ENCODE results near the gene ANKS3.

The ANKS3 gene

GRCh38 chr16:4692460-4693295 lies 41.4 kb downstream of the ANKS3 start:
- FAIRE-seq (no peak), DNase-seq (ENCODE audit: insufficient read length) (no peak)
- no peak for TF ChIP-seq TAF1 (IDR thresholded peaks at IDR 0.05; ENCODE audit: borderline replicate concordance, low read depth, low read length)
- no peak for TF ChIP-seq POLR2A (IDR thresholded peaks at IDR 0.05; ENCODE audit: low read depth, low read length)
- TF ChIP-seq POLR2AphosphoS5 (IDR thresholded peaks at IDR 0.05; ENCODE audit: low read depth, low read length), result no peak; the same call in 1 of the 2 replicates

DNA sequence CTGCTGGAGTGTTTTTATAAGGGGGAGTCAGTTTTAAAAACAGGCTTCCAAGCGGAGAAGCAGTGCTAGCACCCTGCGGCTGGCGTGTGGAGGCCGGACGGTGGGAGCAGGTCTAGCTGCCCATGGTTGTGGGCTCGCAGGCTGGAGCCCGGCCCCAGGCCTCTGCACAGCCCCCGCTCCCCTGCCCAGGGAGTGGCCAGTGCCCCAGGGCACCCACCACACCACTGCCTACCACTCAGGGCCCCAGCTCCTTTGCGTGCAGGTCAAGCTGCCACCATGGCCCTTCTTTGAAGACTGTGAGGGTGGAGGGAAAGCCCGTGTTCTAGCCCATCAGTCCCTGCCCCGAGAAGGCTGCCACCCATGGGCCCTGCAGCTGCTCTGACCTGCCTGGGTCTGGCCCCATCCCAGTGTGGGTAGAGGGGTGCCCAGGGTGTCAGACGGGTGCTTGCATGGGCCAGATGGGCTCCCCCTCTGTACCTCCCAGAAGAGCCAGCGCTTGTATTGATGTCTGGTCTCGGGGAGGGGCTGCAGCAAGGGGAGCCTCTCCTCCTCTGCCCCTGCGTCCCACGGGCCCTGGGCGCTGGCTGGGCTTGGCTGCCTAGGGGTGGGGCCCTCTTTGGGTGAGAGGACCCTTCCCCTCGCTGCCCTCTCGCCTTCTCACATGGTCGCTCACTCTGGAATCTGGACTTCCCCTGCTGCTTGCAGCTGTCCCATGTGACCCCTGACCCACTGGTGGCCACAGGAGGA lies 42.2 kb downstream of the ANKS3 start:
- FAIRE-seq (no peak), DNase-seq (ENCODE audit: insufficient read length) (no peak)
- no peak for TF ChIP-seq POLR2A (IDR thresholded peaks at IDR 0.05; ENCODE audit: low read depth, low read length)
- TF ChIP-seq POLR2AphosphoS5 (IDR thresholded peaks at IDR 0.05; ENCODE audit: low read depth, low read length), result no peak
- TF ChIP-seq TAF1 (IDR thresholded peaks at IDR 0.05; ENCODE audit: borderline replicate concordance, low read depth, low read length), result no peak

- FAIRE-seq (no peak), DNase-seq (ENCODE audit: insufficient read length) (no peak)
- TF ChIP-seq TAF1 (IDR thresholded peaks at IDR 0.05; ENCODE audit: borderline replicate concordance, low read depth, low read length) (no peak), POLR2AphosphoS5 (IDR thresholded peaks at IDR 0.05; ENCODE audit: low read depth, low read length) (no peak), POLR2A (IDR thresholded peaks at IDR 0.05; ENCODE audit: low read depth, low read length) (no peak)
Observed at GRCh38 chr16:4690946-4691665, 43.0 kb downstream of the ANKS3 start.

GRCh38 chr16:4689864-4690704 lies 44.0 kb downstream of the ANKS3 start:
- TF ChIP-seq TAF1 (IDR thresholded peaks at IDR 0.05; ENCODE audit: borderline replicate concordance, low read depth, low read length) (no peak), POLR2A (IDR thresholded peaks at IDR 0.05; ENCODE audit: low read depth, low read length) (0 out of 2 replicates have a peak, but pooled peaks have one; percentile 28), POLR2AphosphoS5 (IDR thresholded peaks at IDR 0.05; ENCODE audit: low read depth, low read length) (peak; percentile 80; the same call in 1 of the 2 replicates)
- FAIRE-seq, result no peak
- DNase-seq (ENCODE audit: insufficient read length), result no peak

DNA sequence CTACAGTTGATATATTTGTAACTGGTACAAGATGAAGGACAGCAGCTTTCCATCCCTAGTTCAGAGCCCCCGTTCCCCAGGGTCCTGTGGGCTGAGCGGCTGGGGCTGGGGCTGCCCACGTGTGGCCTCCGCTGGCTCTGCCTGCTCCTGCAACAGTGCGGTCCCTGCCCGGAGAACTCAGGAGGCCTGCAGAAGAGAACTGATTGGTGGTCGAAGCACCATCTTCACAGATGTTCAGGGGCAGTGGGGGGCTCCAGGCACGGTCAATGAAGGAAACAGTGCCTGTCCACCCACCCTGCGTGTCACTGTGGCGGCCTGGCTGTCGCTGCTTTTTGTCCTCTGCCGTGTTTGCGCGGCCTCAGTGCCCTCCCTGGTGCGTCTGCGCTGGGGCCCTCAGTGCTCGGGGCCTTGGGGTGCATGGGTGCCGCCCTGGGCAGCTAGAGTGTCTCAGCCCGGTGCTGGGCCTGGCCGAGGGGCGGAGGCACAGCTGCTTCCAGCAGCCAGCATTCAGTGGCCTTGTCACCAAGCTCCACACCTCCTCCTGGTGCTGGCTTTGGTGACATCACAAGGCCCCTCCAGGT lies 44.9 kb downstream of the ANKS3 start:
- TF ChIP-seq TAF1 (IDR thresholded peaks at IDR 0.05; ENCODE audit: borderline replicate concordance, low read depth, low read length) (no peak), POLR2AphosphoS5 (IDR thresholded peaks at IDR 0.05; ENCODE audit: low read depth, low read length) (no peak), POLR2A (IDR thresholded peaks at IDR 0.05; ENCODE audit: low read depth, low read length) (no peak)
- FAIRE-seq, result no peak
- DNase-seq (ENCODE audit: insufficient read length), result no peak

GRCh38 chr16:4688674-4689045 lies 45.4 kb downstream of the ANKS3 start:
- no peak for TF ChIP-seq TAF1 (IDR thresholded peaks at IDR 0.05; ENCODE audit: borderline replicate concordance, low read depth, low read length)
- TF ChIP-seq POLR2A (IDR thresholded peaks at IDR 0.05; ENCODE audit: low read depth, low read length), result no peak
- TF ChIP-seq POLR2AphosphoS5 (IDR thresholded peaks at IDR 0.05; ENCODE audit: low read depth, low read length), result no peak
- DNase-seq (ENCODE audit: insufficient read length), result no peak
- no peak for FAIRE-seq

DNA sequence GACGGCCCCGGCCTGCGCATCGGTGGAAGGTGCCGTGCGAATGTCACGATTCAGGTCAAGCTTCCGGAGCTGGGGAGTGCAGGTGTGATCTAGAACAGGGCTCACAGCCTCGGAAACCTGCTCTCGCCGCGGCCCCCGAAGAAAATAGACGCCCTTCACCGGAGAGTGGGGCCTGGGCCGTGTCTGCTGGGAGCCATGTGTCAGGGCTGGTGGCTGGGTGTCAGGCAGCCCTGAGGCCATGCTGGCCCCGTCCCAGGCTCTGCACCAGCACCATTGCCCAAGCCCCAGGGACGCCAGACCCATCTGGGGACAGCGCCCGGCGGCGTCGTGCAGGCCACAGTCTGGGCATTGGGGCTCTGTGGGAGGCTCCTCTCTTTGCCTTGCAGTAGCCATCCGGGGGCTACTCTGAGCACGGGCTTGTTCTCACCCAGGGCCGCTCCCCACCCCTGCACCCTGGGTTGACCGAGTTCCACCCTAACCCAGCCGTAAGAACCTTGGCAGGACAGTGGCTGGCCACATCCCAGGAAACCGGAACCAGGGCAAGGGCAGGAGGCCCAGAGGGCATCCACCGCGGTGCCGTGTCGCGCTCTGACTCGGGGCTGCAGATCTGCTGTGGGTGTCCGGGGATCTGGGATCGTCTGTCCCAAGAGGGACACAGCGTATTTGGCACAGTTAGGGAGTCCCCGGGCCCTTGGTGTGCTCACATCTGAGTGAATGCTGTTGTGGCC lies 46.0 kb downstream of the ANKS3 start:
- TF ChIP-seq POLR2A (IDR thresholded peaks at IDR 0.05; ENCODE audit: low read depth, low read length) (no peak), TAF1 (IDR thresholded peaks at IDR 0.05; ENCODE audit: borderline replicate concordance, low read depth, low read length) (no peak), POLR2AphosphoS5 (IDR thresholded peaks at IDR 0.05; ENCODE audit: low read depth, low read length) (no peak)
- DNase-seq (ENCODE audit: insufficient read length) (no peak), FAIRE-seq (no peak)

GRCh38 chr16:4687416-4687815 lies 46.7 kb downstream of the ANKS3 start:
- TF ChIP-seq TAF1 (IDR thresholded peaks at IDR 0.05; ENCODE audit: borderline replicate concordance, low read depth, low read length) (no peak), POLR2A (IDR thresholded peaks at IDR 0.05; ENCODE audit: low read depth, low read length) (no peak), POLR2AphosphoS5 (IDR thresholded peaks at IDR 0.05; ENCODE audit: low read depth, low read length) (no peak)
- FAIRE-seq (no peak), DNase-seq (ENCODE audit: insufficient read length) (no peak)

- no peak for DNase-seq (ENCODE audit: insufficient read length)
- FAIRE-seq, result no peak
- TF ChIP-seq TAF1 (IDR thresholded peaks at IDR 0.05; ENCODE audit: borderline replicate concordance, low read depth, low read length) (no peak), POLR2A (IDR thresholded peaks at IDR 0.05; ENCODE audit: low read depth, low read length) (no peak), POLR2AphosphoS5 (IDR thresholded peaks at IDR 0.05; ENCODE audit: low read depth, low read length) (no peak)
Observed at GRCh38 chr16:4686497-4687210, 47.4 kb downstream of the ANKS3 start.

Data from GM12892 (cell line).